GM04504 (cell line): ENCODE measurements around the gene MYOG.

Experiments used
- DNase-seq: peaks from one replicate; pipeline ENCODE4 v3.0.0-alpha.2; 2012; ENCODE audit warnings: low read depth

Gene MYOG

GRCh38 chr1:203072002-203072602 is 13.7 kb downstream of the MYOG start:
- DNase-seq, result no peak

GRCh38 chr1:203069030-203069747 is 16.6 kb downstream of the MYOG start:
- peak; percentile 42 for DNase-seq

GRCh38 chr1:203066965-203067364 is 18.8 kb downstream of the MYOG start:
- no peak for DNase-seq

GRCh38 chr1:203065986-203066385 is 19.8 kb downstream of the MYOG start:
- DNase-seq, result no peak

- DNase-seq, result no peak
These were observed 20.6 kb downstream of the MYOG start for GRCh38 chr1:203065191-203065590.

GRCh38 chr1:203063287-203063686 is 22.5 kb downstream of the MYOG start:
- DNase-seq, result no peak

GRCh38 chr1:203060115-203060514 is 25.7 kb downstream of the MYOG start:
- DNase-seq, result no peak

- no peak for DNase-seq
These were observed 26.3 kb downstream of the MYOG start for GRCh38 chr1:203059485-203059884.

- no peak for DNase-seq
These were observed 27.2 kb downstream of the MYOG start for GRCh38 chr1:203058676-203058935.

GRCh38 chr1:203057911-203058675 is 27.7 kb downstream of the MYOG start:
- peak; percentile 74 for DNase-seq

- no peak for DNase-seq
These were observed 29.3 kb downstream of the MYOG start for GRCh38 chr1:203056516-203056915.

- DNase-seq, result no peak
These were observed 29.8 kb downstream of the MYOG start for GRCh38 chr1:203056012-203056411.

GRCh38 chr1:203055161-203055799 is 30.5 kb downstream of the MYOG start:
- no peak for DNase-seq

GRCh38 chr1:203054642-203055041 is 31.2 kb downstream of the MYOG start:
- no peak for DNase-seq

- DNase-seq, result no peak
These were observed 31.6 kb downstream of the MYOG start for GRCh38 chr1:203054184-203054583.

- DNase-seq, result no peak
These were observed 33.2 kb downstream of the MYOG start for GRCh38 chr1:203052601-203053000.

- no peak for DNase-seq
These were observed 33.9 kb downstream of the MYOG start for GRCh38 chr1:203051841-203052324.

GRCh38 chr1:203050826-203051225 is 35.0 kb downstream of the MYOG start:
- DNase-seq, result no peak

GRCh38 chr1:203049576-203050180 is 36.1 kb downstream of the MYOG start:
- no peak for DNase-seq

GRCh38 chr1:203049077-203049476 is 36.7 kb downstream of the MYOG start:
- no peak for DNase-seq

GRCh38 chr1:203048555-203049051 is 37.2 kb downstream of the MYOG start:
- DNase-seq, result no peak

GRCh38 chr1:203048086-203048485 is 37.7 kb downstream of the MYOG start:
- DNase-seq, result no peak
